HEK293 (cell line): ENCODE data around the gene PKD2.

Experiments
- CTCF ChIA-PET: fragments of 350-600 bp; formaldehyde crosslinking; extraction: SDS; loops from one replicate; lab custom pipeline; 2021; ENCODE audit warnings: antibody characterized with exemption; lab: Yijun Ruan, JAX
- POLR2A ChIA-PET: fragments of 300-600 bp; formaldehyde crosslinking; extraction: SDS; loops from one replicate; lab custom pipeline; 2020; ENCODE audit warnings: antibody characterized with exemption, inconsistent platforms; lab: Yijun Ruan, JAX
- H3K27ac ChIP-seq: fragments of 200-500 bp; sonication (Bioruptor generic); 2 replicates; pipeline ENCODE4 v1.5.1; 2014; ENCODE audit warnings: low read depth, low read length, control low read depth, inconsistent platforms; ENCODE audit errors: extremely low read depth
- H3K36me3 ChIP-seq, 2 experiments: fragments of 200-500 bp in 1 of 2; sonication (Bioruptor generic) in 1 of 2; 1 replicate in 1 of 2; 2 replicates in 1 of 2; pipeline ENCODE4 v1.5.1; 2014 to 2017; ENCODE audit warnings: inconsistent platforms in 2 of 2, low read length in 2 of 2; ENCODE audit not compliant: control insufficient read depth in 2 of 2, insufficient read depth in 1 of 2
- H3K4me1 ChIP-seq: fragments of 200-500 bp; sonication (Bioruptor generic); 2 replicates; pipeline ENCODE4 v1.5.1; 2014; ENCODE audit warnings: mild to moderate bottlenecking, low read length, inconsistent platforms; ENCODE audit not compliant: control insufficient read depth, insufficient read depth
- H3K4me3 ChIP-seq: 2 replicates; pipeline ENCODE4 v1.5.1; 2011; ENCODE audit warnings: low read depth, mild to moderate bottlenecking, control low read depth, low read length, moderate library complexity
- H3K9me3 ChIP-seq: fragments of 200-500 bp; sonication (Bioruptor generic); 2 replicates; pipeline ENCODE4 v1.5.1; 2014; ENCODE audit warnings: low read depth, low read length, inconsistent platforms; ENCODE audit not compliant: control insufficient read depth, insufficient read depth
- TRIM28 ChIP-seq: IDR thresholded peaks from 2 replicates; pipeline ENCODE4 v1.6.1; 2011; ENCODE audit warnings: low read length, control low read depth, borderline replicate concordance
- ZFHX2 ChIP-seq: fragments of 450-650 bp; formaldehyde crosslinking; conservative IDR thresholded peaks from 2 replicates; pipeline ENCODE4 v1.5.1; 2016; ENCODE audit warnings: missing biosample characterization, missing genetic modification characterization
- ZFP3 ChIP-seq: fragments of 450-650 bp; formaldehyde crosslinking; IDR thresholded peaks from 2 replicates; pipeline ENCODE4 v1.5.1; 2016; ENCODE audit warnings: low read depth, missing biosample characterization, missing genetic modification characterization
- ZNF148 ChIP-seq: fragments of 450-650 bp; formaldehyde crosslinking; IDR thresholded peaks from 2 replicates; pipeline ENCODE4 v1.5.0; 2017; ENCODE audit warnings: missing biosample characterization, missing genetic modification characterization, borderline replicate concordance
- ZNF239 ChIP-seq: fragments of 450-650 bp; formaldehyde crosslinking; IDR thresholded peaks from 2 replicates; pipeline ENCODE4 v1.5.1; 2016; ENCODE audit warnings: missing biosample characterization, missing genetic modification characterization
- ZNF248 ChIP-seq: fragments of 450-650 bp; formaldehyde crosslinking; IDR thresholded peaks from 2 replicates; pipeline ENCODE4 v1.5.1; 2017; ENCODE audit warnings: missing biosample characterization, missing genetic modification characterization
- ZNF26 ChIP-seq: fragments of 450-650 bp; formaldehyde crosslinking; IDR thresholded peaks from 2 replicates; pipeline ENCODE4 v1.5.1; 2016; ENCODE audit warnings: missing biosample characterization, missing genetic modification characterization
- ZNF366 ChIP-seq: fragments of 450-650 bp; formaldehyde crosslinking; conservative IDR thresholded peaks from 2 replicates; pipeline ENCODE4 v1.5.1; 2016; ENCODE audit warnings: missing biosample characterization, missing genetic modification characterization
- ZNF37A ChIP-seq: fragments of 450-650 bp; IDR thresholded peaks from 2 replicates; pipeline ENCODE4 v1.5.1; 2018; ENCODE audit warnings: missing biosample characterization, missing genetic modification characterization
- ZNF433 ChIP-seq: fragments of 450-650 bp; formaldehyde crosslinking; IDR thresholded peaks from 2 replicates; pipeline ENCODE4 v1.5.1; 2016; ENCODE audit warnings: missing biosample characterization, missing genetic modification characterization, low read depth
- ZNF626 ChIP-seq: fragments of 450-650 bp; sonication (Bioruptor Pico); formaldehyde crosslinking; IDR thresholded peaks from 2 replicates; pipeline ENCODE4 v1.5.1; 2018; ENCODE audit warnings: missing biosample characterization, missing genetic modification characterization, inconsistent platforms
- ZNF629 ChIP-seq: fragments of 450-650 bp; formaldehyde crosslinking; IDR thresholded peaks from 2 replicates; pipeline ENCODE4 v1.5.1; 2017; ENCODE audit warnings: missing biosample characterization, missing genetic modification characterization
- ZNF645 ChIP-seq: fragments of 450-650 bp; formaldehyde crosslinking; IDR thresholded peaks from 2 replicates; pipeline ENCODE4; 2016; ENCODE audit warnings: missing biosample characterization, missing genetic modification characterization
- ZSCAN23 ChIP-seq: fragments of 450-650 bp; formaldehyde crosslinking; IDR thresholded peaks from 2 replicates; pipeline ENCODE4 v1.5.1; 2016; ENCODE audit warnings: missing biosample characterization, missing genetic modification characterization
- TF ChIP-seq, protein P1 (sequence below): sonication (generic); formaldehyde crosslinking; IDR thresholded peaks from 2 replicates; pipeline ENCODE4 v1.8.1; 2022; ENCODE audit warnings: mild to moderate bottlenecking, moderate library complexity, missing genetic modification reagents
- TF ChIP-seq, protein P2 (sequence below): fragments of 450-650 bp; formaldehyde crosslinking; conservative IDR thresholded peaks from 2 replicates; pipeline ENCODE4 v1.5.1; 2016; ENCODE audit warnings: low read depth, missing biosample characterization, missing genetic modification characterization

The PKD2 gene

GRCh38 chr4:87979810-87980209 lies 27.6 kb upstream of the PKD2 start:
- no peak overlapping the region for H3K27ac ChIP-seq
- H3K36me3 ChIP-seq, result no peaks in the 10 kb centered on the region
- ChIA-PET POLR2A (no interaction called here), CTCF (interaction anchor here (0.6 to 0.7 kb wide), 2 partner anchors 62 to 949 kb away, joined by 3 read pairs; no protein-coding TSS in a partner anchor)
- H3K9me3 ChIP-seq, result no peaks in the 10 kb centered on the region
- H3K4me1 ChIP-seq, result no peaks in the 10 kb centered on the region
- H3K4me3 ChIP-seq, result no peak overlapping the region
- TF ChIP-seq ZNF148, result no peak
- no peak for TF ChIP-seq TRIM28
- TF ChIP-seq ZNF626 (tag by site-specific recombination), result no peak
- TF ChIP-seq, protein P1, sequence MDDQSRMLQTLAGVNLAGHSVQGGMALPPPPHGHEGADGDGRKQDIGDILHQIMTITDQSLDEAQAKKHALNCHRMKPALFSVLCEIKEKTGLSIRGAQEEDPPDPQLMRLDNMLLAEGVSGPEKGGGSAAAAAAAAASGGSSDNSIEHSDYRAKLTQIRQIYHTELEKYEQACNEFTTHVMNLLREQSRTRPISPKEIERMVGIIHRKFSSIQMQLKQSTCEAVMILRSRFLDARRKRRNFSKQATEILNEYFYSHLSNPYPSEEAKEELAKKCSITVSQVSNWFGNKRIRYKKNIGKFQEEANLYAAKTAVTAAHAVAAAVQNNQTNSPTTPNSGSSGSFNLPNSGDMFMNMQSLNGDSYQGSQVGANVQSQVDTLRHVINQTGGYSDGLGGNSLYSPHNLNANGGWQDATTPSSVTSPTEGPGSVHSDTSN, result no peak
- no peak for TF ChIP-seq ZNF239 (tag by site-specific recombination)
- TF ChIP-seq ZNF366, result no peak
- no peak for TF ChIP-seq ZFHX2 (tag by site-specific recombination)
- no peak for TF ChIP-seq ZNF248
- TF ChIP-seq ZNF26 (tag by site-specific recombination), result no peak
- no peak for TF ChIP-seq ZNF433 (tag by site-specific recombination)
- TF ChIP-seq, protein P2, sequence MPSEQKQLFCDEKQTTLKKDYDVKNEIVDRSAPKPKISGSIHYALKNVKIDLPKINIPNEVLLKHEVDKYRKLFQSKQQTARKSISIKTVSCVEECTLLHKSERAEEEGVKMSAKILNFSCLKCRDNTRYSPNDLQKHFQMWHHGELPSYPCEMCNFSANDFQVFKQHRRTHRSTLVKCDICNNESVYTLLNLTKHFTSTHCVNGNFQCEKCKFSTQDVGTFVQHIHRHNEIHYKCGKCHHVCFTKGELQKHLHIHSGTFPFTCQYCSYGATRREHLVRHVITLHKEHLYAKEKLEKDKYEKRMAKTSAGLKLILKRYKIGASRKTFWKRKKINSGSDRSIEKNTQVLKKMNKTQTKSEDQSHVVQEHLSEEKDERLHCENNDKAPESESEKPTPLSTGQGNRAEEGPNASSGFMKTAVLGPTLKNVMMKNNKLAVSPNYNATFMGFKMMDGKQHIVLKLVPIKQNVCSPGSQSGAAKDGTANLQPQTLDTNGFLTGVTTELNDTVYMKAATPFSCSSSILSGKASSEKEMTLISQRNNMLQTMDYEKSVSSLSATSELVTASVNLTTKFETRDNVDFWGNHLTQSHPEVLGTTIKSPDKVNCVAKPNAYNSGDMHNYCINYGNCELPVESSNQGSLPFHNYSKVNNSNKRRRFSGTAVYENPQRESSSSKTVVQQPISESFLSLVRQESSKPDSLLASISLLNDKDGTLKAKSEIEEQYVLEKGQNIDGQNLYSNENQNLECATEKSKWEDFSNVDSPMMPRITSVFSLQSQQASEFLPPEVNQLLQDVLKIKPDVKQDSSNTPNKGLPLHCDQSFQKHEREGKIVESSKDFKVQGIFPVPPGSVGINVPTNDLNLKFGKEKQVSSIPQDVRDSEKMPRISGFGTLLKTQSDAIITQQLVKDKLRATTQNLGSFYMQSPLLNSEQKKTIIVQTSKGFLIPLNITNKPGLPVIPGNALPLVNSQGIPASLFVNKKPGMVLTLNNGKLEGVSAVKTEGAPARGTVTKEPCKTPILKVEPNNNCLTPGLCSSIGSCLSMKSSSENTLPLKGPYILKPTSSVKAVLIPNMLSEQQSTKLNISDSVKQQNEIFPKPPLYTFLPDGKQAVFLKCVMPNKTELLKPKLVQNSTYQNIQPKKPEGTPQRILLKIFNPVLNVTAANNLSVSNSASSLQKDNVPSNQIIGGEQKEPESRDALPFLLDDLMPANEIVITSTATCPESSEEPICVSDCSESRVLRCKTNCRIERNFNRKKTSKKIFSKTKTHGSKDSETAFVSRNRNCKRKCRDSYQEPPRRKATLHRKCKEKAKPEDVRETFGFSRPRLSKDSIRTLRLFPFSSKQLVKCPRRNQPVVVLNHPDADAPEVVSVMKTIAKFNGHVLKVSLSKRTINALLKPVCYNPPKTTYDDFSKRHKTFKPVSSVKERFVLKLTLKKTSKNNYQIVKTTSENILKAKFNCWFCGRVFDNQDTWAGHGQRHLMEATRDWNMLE (tag by site-specific recombination), result no peak
- TF ChIP-seq ZNF629 (tag by site-specific recombination), result no peak
- no peak for TF ChIP-seq ZNF37A (tag by site-specific recombination)
- TF ChIP-seq ZNF645 (tag by site-specific recombination), result no peak
- TF ChIP-seq ZSCAN23 (tag by site-specific recombination), result no peak
- no peak for TF ChIP-seq ZFP3 (tag by site-specific recombination)
- TF ChIP-seq, all 188 proteins: peak for 0
